A549 (cell line): Measurements from ENCODE around the gene FLG.
"Not testable (repeated sequence)": the region's sequence is repeated elsewhere in the genome, so short reads cannot be mapped to it uniquely, and the experiment has no call there.

ENCODE experiments used
- EHMT2 ChIP-seq: fragments of 200-600 bp; sonication (generic); IDR thresholded peaks from 2 replicates; pipeline ENCODE4 v1.6.1; 2016; ENCODE audit warnings: antibody characterized with exemption, low read depth, mild to moderate bottlenecking, moderate library complexity
- EP300 ChIP-seq, 2 experiments: fragments of >200 bp; sonication (Bioruptor Twin); formaldehyde crosslinking; IDR thresholded peaks; 2 replicates in 1 of 2; 3 replicates in 1 of 2; pipeline ENCODE4 v1.6.1; 2016 to 2017
- ESRRA ChIP-seq: fragments of 150-350 bp; IDR thresholded peaks from 2 replicates; pipeline ENCODE4 v1.6.1; 2014; ENCODE audit warnings: mild to moderate bottlenecking, low read length, borderline replicate concordance
- KDM1A ChIP-seq: fragments of 200-600 bp; sonication (generic); IDR thresholded peaks from 2 replicates; pipeline ENCODE4 v1.6.1; 2016; ENCODE audit warnings: low read depth, mild to moderate bottlenecking
- MYC ChIP-seq: IDR thresholded peaks from 2 replicates; pipeline ENCODE4 v1.6.1; 2012; ENCODE audit warnings: mild to moderate bottlenecking, inconsistent platforms, low read length, improper control_type of control experiment, borderline replicate concordance
- RAD21 ChIP-seq, 2 experiments: fragments of >200 bp in 1 of 2; sonication (Bioruptor Twin) in 1 of 2; formaldehyde crosslinking in 1 of 2; IDR thresholded peaks in 1 of 2; conservative IDR thresholded peaks in 1 of 2; 2 replicates in 1 of 2; 3 replicates in 1 of 2; pipeline ENCODE4 v1.6.1; 2012 to 2018; ENCODE audit warnings: inconsistent platforms in 1 of 2
- RARB ChIP-seq: fragments of 250-450 bp; sonication (Bioruptor Pico); IDR thresholded peaks from 2 replicates; pipeline ENCODE4 v1.8.0; 2021; ENCODE audit warnings: mild to moderate bottlenecking, moderate library complexity
- SMC3 ChIP-seq: fragments of >200 bp; sonication (Bioruptor Twin); formaldehyde crosslinking; IDR thresholded peaks from 3 replicates; pipeline ENCODE4 v1.6.1; 2018; ENCODE audit warnings: inconsistent platforms
- TF ChIP-seq, protein P1 (sequence below): IDR thresholded peaks from 2 replicates; pipeline ENCODE4 v1.6.1; 2012; ENCODE audit warnings: low read depth, borderline replicate concordance
- TF ChIP-seq, protein P2 (sequence below): fragments of >200 bp; sonication (Bioruptor Twin); formaldehyde crosslinking; IDR thresholded peaks from 3 replicates; pipeline ENCODE4 v1.5.1; 2016
- TF ChIP-seq, protein P3 (sequence below): IDR thresholded peaks from 2 replicates; pipeline ENCODE4 v1.6.1; 2012

DNA sequence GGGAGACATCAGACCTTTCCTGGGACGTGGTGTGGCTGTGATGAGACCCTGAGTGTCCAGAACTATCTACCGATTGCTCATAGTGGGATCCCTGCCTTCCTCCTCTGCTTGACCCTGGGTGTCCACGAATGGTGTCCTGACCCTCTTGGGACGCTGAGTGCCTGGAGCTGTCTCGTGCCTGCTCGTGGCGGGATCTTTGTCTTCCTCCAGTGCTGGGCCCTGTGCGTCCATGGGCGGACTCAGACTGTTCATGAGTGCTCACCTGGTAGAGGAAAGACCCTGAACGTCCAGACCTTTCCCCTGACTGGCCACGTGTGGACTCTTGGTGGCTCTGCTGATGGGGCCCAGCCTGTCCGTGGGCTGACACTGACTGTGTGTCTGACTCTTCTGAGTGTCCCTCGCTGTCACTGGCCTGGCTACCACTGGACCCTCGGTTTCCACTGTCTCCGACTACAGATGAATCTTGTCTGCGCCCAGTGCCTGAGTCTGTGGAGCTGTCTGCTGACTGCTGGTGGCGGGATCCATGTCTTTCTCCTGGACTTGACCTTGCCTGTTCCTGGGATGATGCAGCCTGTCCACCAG is 15.6 kb downstream of the FLG start:
- not testable (repeated sequence) for TF ChIP-seq EP300 (IDR thresholded peaks at IDR 0.05); SMC3; EHMT2; MYC; KDM1A; RAD21 (conservative IDR thresholded peaks at IDR 0.05 in 1 of 2, IDR thresholded peaks at IDR 0.05 in 1 of 2); RARB (CRISPR knock-in tag); ESRRA
- TF ChIP-seq, protein P1, sequence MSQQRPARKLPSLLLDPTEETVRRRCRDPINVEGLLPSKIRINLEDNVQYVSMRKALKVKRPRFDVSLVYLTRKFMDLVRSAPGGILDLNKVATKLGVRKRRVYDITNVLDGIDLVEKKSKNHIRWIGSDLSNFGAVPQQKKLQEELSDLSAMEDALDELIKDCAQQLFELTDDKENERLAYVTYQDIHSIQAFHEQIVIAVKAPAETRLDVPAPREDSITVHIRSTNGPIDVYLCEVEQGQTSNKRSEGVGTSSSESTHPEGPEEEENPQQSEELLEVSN, result not testable (repeated sequence)
- TF ChIP-seq, protein P2, sequence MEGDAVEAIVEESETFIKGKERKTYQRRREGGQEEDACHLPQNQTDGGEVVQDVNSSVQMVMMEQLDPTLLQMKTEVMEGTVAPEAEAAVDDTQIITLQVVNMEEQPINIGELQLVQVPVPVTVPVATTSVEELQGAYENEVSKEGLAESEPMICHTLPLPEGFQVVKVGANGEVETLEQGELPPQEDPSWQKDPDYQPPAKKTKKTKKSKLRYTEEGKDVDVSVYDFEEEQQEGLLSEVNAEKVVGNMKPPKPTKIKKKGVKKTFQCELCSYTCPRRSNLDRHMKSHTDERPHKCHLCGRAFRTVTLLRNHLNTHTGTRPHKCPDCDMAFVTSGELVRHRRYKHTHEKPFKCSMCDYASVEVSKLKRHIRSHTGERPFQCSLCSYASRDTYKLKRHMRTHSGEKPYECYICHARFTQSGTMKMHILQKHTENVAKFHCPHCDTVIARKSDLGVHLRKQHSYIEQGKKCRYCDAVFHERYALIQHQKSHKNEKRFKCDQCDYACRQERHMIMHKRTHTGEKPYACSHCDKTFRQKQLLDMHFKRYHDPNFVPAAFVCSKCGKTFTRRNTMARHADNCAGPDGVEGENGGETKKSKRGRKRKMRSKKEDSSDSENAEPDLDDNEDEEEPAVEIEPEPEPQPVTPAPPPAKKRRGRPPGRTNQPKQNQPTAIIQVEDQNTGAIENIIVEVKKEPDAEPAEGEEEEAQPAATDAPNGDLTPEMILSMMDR, result not testable (repeated sequence)
- TF ChIP-seq, protein P3, sequence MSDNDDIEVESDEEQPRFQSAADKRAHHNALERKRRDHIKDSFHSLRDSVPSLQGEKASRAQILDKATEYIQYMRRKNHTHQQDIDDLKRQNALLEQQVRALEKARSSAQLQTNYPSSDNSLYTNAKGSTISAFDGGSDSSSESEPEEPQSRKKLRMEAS, result not testable (repeated sequence)
